Activated CD4-positive, CD25-positive, alpha-beta regulatory T cell (primary cell): ENCODE data around the gene GPHA2.
A peak's percentile ranks its signal among the peaks of the same experiment; 100 is the strongest.

ENCODE experiments used
- DNase-seq, 4 experiments: peaks; one replicate each; lab custom pipeline; 2025; lab: John Stamatoyannopoulos, UW

GPHA2 gene

DNA sequence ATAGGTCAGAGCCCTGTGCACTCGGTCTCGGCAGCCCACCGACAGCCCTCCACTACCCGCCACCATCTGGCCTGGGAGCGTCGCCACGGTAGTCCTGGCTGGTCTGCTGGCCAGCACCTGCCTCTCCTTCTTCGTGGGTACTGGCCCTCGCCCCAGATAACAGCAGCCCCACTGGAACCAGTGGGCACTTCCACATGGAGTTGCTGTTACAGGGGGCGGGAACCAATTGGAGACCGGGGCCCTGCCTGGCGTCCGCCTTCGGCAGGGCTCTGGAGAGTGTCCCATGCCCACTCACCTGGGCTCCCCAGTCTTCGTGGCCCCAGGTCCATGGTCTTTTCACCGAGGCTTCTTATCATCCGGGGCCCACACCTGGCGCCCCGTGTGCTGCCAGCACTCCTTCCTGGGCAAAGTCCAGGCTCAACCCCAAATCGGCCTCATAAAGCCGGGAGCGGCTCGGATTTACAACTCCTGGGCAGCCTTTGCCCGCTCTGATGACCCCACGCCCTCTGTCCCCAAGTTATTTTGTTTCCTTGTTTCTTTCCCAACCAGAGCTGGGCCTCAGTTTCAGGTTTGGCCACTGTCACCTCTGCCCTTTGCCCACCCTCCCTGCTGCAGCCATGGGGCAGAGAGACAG lies 44.4 kb downstream of the GPHA2 start:
- no peak for DNase-seq

DNA sequence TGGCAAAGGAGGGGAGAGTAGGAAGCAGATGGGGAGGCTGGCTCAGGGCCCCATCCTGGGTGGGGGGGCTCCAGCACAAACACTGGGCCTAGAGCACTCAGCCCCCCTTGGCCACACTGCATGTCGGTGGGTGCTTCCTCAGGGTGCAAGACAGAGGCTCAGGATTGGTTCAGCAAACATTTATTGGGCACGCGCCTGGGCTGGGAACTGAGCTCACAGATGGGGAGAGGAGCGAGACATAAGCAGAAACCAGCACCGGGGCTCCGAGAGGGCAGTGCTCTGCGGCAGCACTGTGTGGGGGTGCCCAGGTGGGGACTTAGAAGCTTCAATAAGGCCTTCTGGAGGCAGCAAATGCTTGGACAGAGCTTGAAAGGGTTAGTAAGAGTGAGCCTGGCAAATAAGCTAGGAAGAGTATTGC lies 45.2 kb downstream of the GPHA2 start:
- no peak for DNase-seq

DNA sequence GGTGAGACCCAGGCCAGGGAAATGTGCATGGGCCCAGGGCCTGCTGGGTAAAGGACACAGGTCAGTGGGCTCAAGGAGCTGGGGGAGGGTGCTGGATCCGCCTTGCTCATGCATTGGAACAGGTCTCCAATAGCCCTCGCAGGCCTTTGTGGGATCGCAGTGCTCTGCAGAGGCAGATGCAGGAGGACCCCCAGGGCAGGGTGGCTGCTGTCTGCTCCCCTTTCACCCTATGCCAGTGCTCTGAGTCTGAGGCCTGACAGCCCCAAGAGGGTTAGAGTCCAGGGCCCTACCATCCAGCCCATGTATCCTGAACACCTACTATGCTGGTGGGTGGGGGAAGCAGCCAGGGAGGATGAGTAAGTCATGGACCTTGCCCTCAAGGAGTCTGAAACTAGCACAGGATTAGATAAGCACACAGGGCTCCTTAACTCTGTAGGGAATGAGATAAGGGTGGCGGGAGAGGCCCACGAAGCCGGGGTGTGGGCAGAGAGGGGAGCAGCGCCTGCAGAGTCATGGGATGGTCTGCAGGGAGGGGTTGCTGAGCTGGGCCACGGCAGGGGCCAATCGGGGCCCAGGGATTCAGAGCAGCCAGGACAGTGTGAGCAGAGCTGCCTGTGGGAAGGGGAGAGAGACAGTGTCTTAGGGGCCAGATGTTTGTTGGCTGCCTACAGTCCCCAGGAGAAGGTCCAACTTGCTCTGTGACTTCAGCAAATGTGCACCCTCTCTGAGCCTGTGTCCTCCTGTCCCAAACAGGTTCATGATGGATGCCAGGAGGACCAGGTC lies 46.8 kb downstream of the GPHA2 start:
- DNase-seq, result no peak

DNA sequence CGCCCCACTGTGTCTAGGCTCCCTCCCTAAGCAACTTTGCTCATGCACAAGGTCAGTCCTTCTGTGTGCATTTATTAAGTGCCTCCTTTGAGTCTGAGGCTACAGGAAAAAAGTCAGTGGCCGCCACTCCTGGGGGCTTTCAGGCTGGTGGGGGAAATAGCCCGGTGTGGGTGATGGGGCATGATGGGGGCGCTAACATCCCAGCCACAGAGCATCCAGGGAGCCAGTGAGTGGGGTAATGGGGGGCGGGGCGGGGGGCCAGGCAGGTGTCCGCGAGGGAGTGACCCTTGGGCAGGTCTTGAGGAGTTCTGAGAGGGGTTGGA lies 47.3 kb downstream of the GPHA2 start:
- DNase-seq, result no peak

DNA sequence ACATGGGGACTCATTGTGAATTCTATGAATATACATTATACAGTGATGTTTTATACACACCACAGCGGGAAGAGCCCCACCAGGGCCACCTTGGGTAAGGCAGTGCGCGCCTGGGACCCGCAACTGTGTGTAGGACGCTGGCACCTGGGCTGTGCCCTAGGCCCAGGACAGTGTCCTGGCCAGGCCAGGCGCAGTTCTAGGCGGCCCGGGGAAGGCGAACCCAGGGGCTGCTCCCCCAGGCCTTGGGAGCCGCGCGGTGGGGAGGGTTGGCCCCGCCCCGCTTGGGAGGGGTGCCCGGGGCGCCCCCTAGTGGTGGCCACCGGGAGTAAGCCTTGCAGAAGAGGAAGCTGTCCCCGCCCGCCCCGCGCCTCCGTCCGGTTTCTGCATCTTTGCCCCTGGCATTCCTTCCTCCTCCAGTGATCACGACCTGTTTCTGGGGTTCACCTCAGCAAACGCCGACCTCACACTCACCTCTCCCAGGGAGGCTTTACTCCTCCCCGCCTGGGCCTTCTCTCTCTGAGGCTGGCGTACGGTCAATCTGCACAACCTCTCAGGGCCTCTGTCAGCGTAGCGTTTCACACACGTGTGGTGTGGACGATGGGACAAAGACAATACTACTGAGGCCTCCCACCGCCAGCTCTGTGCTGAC lies 47.8 kb downstream of the GPHA2 start:
- peak; percentile 68 to 79 (median 76) for DNase-seq

DNA sequence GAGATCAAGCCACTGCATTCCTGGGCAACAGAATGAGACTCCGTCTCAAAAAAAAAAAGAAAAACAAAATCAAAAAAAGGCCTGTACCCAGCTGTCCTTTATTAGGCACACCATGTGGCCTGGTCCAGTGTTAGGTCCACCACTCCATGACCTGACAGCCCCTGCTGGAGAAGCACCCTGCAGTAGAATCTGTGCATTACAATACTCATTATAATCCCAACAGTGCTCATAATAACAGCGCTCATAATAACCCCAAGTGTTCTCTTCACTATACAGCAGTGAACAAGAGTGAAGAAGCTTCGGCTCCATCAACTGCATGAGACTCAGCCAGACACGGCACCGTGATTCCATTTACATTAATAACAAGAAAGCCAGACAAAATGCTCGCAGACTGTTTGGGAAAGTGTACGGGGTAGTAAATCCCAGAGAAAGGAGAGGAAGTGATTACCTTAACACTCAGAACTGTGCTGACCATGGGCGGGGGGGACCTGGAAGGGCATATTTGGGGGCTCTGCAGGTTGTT lies 48.4 kb downstream of the GPHA2 start:
- no peak for DNase-seq

DNA sequence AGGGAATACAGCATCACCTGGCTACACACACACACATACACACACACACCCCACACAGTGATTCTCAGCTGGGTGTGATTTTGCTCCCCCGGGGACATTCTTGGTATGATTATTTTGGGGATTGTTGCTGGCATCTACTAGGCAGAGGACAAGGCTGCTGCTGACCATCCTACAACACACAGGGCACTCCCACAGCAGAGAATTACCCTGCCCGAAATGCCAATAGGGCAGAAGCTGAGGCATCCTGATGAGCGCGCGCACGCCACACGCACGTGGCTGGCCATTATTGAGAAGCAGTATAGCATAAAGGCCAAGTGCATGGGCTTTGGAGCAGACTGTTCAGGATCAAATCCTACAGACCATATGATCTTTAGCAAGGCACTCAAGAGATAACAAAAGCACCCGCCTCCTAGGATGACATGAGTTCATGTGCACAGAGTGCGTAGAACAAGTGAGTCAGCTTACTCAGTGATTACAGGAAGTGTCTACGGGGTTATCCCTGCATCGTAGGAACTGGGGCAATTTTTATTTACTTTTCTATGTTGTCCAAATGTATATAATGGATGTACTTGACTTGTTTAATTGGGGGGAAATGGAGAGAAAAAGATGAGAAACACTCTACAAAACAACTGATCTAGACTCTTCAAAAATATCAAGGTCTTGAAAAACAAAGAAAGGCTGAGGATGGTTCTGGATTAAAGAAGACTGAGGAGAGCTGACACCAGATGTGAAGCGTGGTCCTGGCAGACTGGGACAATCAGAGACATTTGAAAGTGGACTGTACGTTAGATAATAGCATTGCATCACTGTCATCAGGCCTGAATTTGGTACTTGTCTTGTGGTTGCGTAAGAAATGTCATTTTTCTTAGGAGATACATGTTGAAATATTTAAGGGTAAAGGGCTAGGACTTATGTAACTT lies 50.1 kb downstream of the GPHA2 start:
- no peak for DNase-seq
